MM.1S (cell line): ENCODE data around the gene FN3KRP.

ENCODE experiments used
- CTCF ChIP-seq: fragments of 300-600 bp; sonication (generic); IDR thresholded peaks from 2 replicates; pipeline ENCODE4 v1.5.1; 2016; ENCODE audit warnings: antibody characterized with exemption, low read length, mixed read lengths
- EZH2 ChIP-seq: fragments of 300-600 bp; sonication (generic); optimal IDR thresholded peaks from 2 replicates; pipeline ENCODE3; 2017; ENCODE audit warnings: low read depth, mild to moderate bottlenecking, antibody characterized with exemption, low read length, mixed read lengths

- TF ChIP-seq CTCF (no peak), EZH2 (no peak)
Measured at GRCh38 chr17:82716203-82717010, at the start of gene FN3KRP.
